A673 (cell line): ENCODE results near the gene TREM1.

Source experiments
- EZH2 ChIP-seq: fragments of 200-600 bp; sonication (generic); IDR thresholded peaks from 2 replicates; pipeline ENCODE4 v1.6.1; 2017; ENCODE audit warnings: borderline replicate concordance, low read depth, mild to moderate bottlenecking, mixed read lengths, antibody characterized with exemption, low read length; ENCODE audit not compliant: poor library complexity, severe bottlenecking
- TF ChIP-seq, protein P1 (sequence below): fragments of 300-800, 200-600 bp; sonication (generic); conservative IDR thresholded peaks from 2 replicates; pipeline ENCODE4 v1.5.1; 2017; ENCODE audit warnings: low read depth, mild to moderate bottlenecking, antibody characterized with exemption, low read length, moderate library complexity, mixed read lengths

- TF ChIP-seq, protein P1, sequence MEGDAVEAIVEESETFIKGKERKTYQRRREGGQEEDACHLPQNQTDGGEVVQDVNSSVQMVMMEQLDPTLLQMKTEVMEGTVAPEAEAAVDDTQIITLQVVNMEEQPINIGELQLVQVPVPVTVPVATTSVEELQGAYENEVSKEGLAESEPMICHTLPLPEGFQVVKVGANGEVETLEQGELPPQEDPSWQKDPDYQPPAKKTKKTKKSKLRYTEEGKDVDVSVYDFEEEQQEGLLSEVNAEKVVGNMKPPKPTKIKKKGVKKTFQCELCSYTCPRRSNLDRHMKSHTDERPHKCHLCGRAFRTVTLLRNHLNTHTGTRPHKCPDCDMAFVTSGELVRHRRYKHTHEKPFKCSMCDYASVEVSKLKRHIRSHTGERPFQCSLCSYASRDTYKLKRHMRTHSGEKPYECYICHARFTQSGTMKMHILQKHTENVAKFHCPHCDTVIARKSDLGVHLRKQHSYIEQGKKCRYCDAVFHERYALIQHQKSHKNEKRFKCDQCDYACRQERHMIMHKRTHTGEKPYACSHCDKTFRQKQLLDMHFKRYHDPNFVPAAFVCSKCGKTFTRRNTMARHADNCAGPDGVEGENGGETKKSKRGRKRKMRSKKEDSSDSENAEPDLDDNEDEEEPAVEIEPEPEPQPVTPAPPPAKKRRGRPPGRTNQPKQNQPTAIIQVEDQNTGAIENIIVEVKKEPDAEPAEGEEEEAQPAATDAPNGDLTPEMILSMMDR = no peak
- no peak for TF ChIP-seq EZH2
These were observed 16.2 kb upstream of the TREM1 start for GRCh38 chr6:41302638-41303037.
